SIG-M5 treated with dmso at 0.1 percent for 504 hours (cell line): ENCODE data around the gene LYPD1.

Source experiments
- DNase-seq: peaks from one replicate; lab custom pipeline; 2025; ENCODE audit not compliant: unreplicated experiment; lab: John Stamatoyannopoulos, UW

The LYPD1 gene

DNA sequence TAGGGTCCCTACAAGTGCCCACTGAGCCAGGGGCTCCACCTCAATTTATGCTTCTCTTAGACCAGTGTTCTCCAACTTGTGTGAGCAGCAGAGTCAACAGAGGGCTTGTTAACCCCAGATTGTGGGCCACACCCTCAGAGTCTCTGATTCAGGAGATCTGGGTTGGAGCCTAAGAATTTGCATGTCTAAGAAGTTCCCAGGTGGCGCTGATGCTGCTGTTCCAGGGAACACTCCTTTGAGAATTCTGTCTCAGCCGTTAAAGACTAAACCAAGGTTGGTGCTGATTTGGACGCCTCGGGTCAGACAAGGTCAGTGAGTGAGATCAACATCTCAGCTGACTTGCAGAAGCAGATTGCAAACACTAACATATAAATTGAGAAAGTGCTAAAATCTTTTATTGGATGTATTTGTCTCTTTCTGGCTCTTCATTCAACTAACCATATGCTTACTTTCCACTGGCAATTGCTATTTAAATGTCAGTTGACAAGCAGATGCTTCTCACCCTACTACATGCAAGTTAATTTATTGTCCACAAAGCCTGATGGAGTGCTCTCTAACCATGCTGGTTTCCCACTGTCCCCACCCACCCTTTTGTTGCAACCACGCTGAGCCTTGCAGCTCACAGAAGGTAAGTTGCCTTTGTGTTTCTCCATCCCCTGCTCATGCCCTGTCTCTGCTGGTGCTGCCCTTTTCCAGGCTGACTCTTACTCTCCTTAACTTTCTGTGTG lies 31.5 kb downstream of the LYPD1 start:
- no peak for DNase-seq

- no peak for DNase-seq
Measured at GRCh38 chr2:132636346-132636745, 33.7 kb downstream of the LYPD1 start.

GRCh38 chr2:132633635-132634034 lies 36.4 kb downstream of the LYPD1 start:
- no peak for DNase-seq

- DNase-seq, result no peak
Measured at GRCh38 chr2:132632000-132632649, 37.9 kb downstream of the LYPD1 start.

DNA sequence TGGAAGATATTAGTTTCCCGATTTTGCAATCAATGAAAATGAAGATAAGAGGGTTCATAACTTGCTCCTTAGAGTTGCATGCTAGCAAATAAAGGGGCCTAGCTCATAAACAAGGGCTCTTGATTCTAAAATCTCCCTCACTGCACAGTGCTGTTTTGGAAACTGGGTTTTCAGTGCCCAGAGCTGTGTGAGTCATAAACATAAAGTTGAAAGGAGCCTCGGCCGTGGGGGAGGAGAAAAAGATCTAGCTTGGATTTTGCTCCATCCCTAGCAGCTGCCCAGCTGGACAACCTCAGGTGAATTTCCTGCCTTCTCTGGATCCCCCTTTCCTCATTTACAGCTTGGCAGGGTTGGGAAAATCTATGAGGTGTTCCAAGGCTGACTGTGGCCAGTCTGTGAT lies 42.5 kb downstream of the LYPD1 start:
- no peak for DNase-seq

DNA sequence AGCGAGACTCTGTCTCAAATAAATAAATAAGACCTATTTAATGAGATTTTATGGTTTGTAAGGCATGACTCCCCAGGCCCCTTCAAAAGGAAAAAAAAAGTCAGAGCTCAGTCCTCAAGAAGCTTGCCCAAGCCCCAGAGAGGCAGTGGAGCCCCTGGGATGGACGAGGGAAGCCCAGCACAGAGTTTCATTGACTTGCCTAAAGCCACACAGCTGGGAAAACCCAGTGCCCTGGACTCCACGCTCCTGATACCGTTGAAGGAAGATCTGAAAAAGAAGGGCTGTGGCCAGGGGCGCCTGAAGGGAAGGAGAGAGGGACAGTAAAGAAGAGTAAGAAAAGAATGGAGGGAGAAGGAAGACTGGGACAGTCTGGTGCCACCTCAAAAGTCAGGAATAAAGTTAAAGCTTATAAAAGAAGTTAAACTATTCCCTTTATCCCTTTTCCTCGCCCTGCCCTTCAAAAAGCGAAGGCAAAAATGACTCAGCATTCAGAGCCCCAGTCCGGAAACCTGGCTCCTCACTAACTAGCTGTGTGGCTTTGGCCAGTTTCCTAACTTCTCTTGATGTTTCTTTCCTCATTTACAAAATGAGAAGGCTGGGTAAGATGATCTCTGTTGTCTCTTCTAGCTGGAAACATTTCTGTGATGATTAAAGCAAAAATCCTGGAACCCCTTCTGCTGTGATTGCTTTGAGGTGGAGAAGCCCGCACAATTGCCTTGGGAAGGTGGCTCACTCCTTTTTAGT lies 46.7 kb downstream of the LYPD1 start:
- DNase-seq, result no peak

- DNase-seq, result no peak
Measured at GRCh38 chr2:132621131-132621875, 48.7 kb downstream of the LYPD1 start.

DNA sequence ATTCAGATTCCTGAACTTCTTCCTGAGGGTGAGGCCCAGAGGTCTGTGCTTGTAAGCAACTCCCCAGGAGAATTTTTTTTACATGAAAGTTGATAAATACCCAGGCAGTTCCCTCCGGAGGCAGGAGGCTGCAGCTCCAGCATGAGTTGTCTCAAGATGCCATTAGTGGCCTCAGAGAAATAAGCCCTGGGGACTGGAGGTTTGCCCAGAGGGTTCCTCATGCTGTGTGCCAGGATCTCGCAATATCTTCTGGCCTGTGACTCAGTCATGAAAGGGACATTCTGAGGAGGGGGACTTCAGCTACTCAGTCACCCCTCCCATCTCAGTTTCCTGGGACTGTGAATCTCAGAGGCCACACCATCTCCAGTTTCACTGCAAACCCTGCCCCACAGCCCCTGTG lies 49.9 kb downstream of the LYPD1 start:
- DNase-seq, result no peak

GRCh38 chr2:132618734-132619133 lies 51.3 kb downstream of the LYPD1 start:
- no peak for DNase-seq

DNA sequence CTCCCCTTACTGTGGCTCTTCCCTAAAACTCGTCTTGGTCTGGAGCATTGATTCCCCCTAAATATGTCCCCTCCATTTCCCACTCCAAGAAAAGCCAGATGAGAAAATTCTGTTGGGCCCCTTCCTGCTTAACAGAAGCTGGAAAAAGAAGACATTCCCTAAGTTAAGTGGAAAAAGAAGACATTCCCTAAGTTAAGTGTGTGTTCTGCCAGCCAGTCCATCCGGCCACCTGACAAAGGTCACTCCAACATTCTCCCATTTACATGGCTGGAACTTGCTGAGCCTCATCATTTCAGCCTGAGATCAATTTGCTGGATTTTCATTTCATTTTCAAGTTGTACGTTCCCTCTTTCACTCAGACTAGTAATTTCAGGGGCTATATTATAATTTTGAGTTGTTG lies 52.0 kb downstream of the LYPD1 start:
- DNase-seq, result no peak

- no peak for DNase-seq
Measured at GRCh38 chr2:132615329-132616085, 54.5 kb downstream of the LYPD1 start.

- DNase-seq, result no peak
Measured at GRCh38 chr2:132611719-132612118, 58.3 kb downstream of the LYPD1 start.

GRCh38 chr2:132609101-132609890 lies 60.7 kb downstream of the LYPD1 start:
- no peak for DNase-seq

DNA sequence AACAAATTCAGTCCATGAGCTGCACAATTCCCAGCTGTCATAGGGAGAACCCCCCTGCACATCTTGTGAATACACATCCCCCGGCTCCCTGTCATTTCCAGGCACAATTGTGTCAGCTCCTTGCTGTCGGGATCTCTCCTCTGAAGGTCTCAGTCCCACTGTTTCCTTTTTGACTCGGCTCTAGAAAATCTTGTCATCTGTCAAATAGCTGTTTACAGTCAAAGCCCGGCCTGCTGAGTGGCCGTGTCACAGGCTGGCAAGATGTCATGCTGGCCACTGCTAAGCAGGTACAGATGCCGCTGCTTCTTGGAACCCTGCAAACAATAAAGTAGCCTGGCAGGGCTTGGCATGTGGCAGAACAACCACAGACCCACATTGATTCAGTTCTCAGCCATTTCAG lies 61.7 kb downstream of the LYPD1 start:
- no peak for DNase-seq

DNA sequence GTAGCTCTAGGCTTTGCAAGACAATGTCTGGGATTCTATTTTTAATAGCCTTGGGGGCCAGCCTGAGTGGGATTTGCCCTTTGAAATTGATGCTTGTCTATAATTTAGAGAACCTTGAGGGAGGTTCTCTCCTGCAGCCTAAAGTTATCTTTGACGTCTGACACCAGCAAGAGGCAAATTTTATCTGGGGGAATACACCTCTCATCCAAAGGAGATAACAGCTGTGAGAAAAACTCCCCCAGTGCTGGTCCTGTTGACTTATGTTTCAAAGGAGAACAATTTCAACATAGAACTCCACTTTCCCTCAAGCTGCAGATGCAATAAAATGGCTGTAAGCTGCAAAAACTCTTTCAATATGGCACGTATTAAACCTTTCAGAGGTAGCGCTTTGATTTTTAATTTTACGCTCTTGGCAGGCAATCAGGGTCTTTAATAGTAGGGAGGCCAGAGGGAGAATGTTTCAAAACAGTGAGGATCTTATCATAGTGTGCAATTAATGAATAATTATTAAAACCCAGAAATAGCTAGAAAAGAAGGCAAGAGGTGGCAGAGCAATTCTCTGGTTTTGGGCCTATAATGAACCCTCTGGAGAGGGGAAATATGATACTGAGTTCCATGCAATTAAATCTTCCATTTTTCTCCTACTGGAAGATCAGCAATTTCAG lies 62.4 kb downstream of the LYPD1 start:
- DNase-seq, result no peak

DNA sequence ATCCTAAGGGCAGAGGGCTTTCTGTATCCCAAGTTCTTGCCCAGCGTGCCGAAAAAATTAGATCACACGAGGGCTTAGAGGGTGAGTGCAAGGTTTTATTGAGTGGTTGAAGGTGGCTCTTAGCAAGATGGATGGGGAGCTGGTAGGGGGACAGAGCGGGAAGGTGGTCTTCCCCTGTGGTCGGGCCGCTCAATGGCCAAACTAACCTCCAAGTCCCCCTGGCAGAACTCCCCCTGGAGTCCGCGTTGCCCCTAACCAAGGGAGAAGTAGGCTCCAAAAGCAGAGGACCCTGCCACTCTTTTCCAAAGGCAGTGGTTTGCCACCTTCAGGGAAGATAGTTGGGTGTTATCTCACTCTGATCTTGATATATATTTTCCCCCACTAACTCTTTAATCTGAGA lies 63.4 kb downstream of the LYPD1 start:
- no peak for DNase-seq

DNA sequence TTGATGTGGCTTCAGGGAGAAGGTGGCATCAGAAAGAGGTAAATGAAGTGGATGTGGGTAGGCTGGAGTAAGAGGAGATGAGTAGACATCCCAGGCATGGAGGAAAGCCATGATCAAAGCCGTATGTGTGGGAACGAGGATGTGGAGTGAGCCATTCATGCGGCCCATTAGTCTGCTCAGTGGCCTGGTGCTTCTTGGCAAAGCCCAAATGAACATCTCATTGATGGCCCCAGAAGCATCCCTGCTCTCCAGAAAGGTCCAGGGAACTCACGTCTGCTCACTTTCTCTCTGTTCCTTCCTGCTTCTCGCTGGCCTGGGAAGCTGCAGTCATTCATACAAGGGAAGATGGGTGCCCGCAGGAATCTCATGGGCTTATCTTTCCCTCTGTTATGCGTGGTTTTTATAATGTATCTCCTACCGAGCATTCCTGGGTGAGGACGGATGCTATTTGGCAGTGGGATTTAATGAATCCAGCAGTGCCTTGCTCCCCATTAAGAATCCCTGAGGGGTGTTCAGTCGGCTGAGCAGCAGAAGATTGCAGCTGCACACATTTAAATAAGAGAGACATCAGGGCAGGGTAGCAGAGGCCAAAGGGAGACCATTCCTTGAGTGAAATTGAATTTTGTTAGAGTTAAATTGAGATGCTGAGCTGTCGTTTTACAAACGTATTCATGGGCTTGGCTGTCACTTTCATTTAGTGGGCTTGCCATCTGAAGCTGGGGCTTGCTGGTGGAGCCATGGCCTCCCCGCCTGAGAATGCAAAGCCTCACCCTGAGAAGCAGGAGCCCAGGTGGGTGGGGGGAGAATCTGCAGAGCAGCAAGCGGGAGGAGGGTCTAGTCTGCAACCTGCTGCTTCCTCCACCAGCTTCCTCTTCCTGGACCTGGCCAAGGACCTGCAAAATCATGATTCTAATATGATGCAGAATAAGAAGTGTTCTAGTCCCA lies 64.5 kb downstream of the LYPD1 start:
- no peak for DNase-seq

- no peak for DNase-seq
Measured at GRCh38 chr2:132604561-132604960, 65.4 kb downstream of the LYPD1 start.
